GM12874 (cell line): ENCODE measurements around the gene MED27.

ENCODE experiments used
- CTCF ChIP-seq: IDR thresholded peaks from 2 replicates; pipeline ENCODE4 v1.5.1; 2011; ENCODE audit warnings: low read depth, mild to moderate bottlenecking, control low read depth, low read length, moderate library complexity; ENCODE audit not compliant: insufficient read depth

Gene MED27

GRCh38 chr9:131856105-131856504, 223.6 kb downstream of the MED27 start:
- TF ChIP-seq CTCF, result no peak

- TF ChIP-seq CTCF, result no peak
These were observed 224.6 kb downstream of the MED27 start for GRCh38 chr9:131854896-131855613.

- TF ChIP-seq CTCF, result no peak
These were observed 225.3 kb downstream of the MED27 start for GRCh38 chr9:131854334-131854733.

- no peak for TF ChIP-seq CTCF
These were observed 226.2 kb downstream of the MED27 start for GRCh38 chr9:131853434-131853833.

GRCh38 chr9:131851414-131851813, 228.3 kb downstream of the MED27 start:
- TF ChIP-seq CTCF, result no peak

GRCh38 chr9:131849391-131849790, 230.3 kb downstream of the MED27 start:
- no peak for TF ChIP-seq CTCF

- no peak for TF ChIP-seq CTCF
These were observed 231.0 kb downstream of the MED27 start for GRCh38 chr9:131848570-131849160.
